Progenitor cell of endocrine pancreas (in vitro differentiated cells): ENCODE measurements around the gene KRTAP15-1. TPM values are rescaled to one million over a fixed set of nuclear protein-coding genes. Genes with fewer than 3 reads are reported as not detected.

Experiments used
- DNase-seq: peaks from one replicate; pipeline ENCODE4 v3.0.0; 2021; ENCODE audit warnings: low spot score; ENCODE audit not compliant: unreplicated experiment
- H3K27ac Mint-ChIP-seq: 2 replicates; pipeline ENCODE4 v1.8.0; 2021; ENCODE audit warnings: mild to moderate bottlenecking, moderate library complexity, mixed read lengths
- H3K27me3 Mint-ChIP-seq: 2 replicates; pipeline ENCODE4 v1.8.0; 2021; ENCODE audit warnings: mixed read lengths
- H3K36me3 Mint-ChIP-seq: 2 replicates; pipeline ENCODE4 v1.8.0; 2022; ENCODE audit warnings: mixed read lengths; ENCODE audit not compliant: insufficient read depth
- H3K4me1 Mint-ChIP-seq: 2 replicates; pipeline ENCODE4 v1.8.0; 2021; ENCODE audit warnings: low read depth, mixed read lengths
- H3K4me3 Mint-ChIP-seq: 2 replicates; pipeline ENCODE4 v1.8.0; 2021; ENCODE audit warnings: low read depth, mild to moderate bottlenecking, moderate library complexity, mixed read lengths
- H3K9me3 Mint-ChIP-seq: 2 replicates; pipeline ENCODE4 v1.8.0; 2021; ENCODE audit warnings: low read depth, mixed read lengths
- CTCF ChIP-seq: fragments of 200-600 bp; sonication (generic); IDR thresholded peaks from one replicate; pipeline ENCODE4 v1.5.0; 2021; ENCODE audit warnings: antibody characterized with exemption, mild to moderate bottlenecking; ENCODE audit not compliant: unreplicated experiment
- total RNA-seq: library from RNA; stranded (reverse); gene quantifications from 2 replicates; pipeline ENCODE4 v1.2.1, GENCODE V29; 2021

The KRTAP15-1 gene
- total RNA-seq, 1 donor from 2014 or later = not detected

- H3K36me3 Mint-ChIP-seq = no peaks in the 10 kb centered on the region
- no peak for DNase-seq
- no peaks in the 10 kb centered on the region for H3K9me3 Mint-ChIP-seq
- H3K27ac Mint-ChIP-seq = no peak overlapping the region
- H3K4me1 Mint-ChIP-seq = no peaks in the 10 kb centered on the region
- no peak overlapping the region for H3K4me3 Mint-ChIP-seq
- no peaks in the 10 kb centered on the region for H3K27me3 Mint-ChIP-seq
- no peak for TF ChIP-seq CTCF
These were observed 29.0 kb downstream of the KRTAP15-1 start for GRCh38 chr21:30468900-30469714.

DNA sequence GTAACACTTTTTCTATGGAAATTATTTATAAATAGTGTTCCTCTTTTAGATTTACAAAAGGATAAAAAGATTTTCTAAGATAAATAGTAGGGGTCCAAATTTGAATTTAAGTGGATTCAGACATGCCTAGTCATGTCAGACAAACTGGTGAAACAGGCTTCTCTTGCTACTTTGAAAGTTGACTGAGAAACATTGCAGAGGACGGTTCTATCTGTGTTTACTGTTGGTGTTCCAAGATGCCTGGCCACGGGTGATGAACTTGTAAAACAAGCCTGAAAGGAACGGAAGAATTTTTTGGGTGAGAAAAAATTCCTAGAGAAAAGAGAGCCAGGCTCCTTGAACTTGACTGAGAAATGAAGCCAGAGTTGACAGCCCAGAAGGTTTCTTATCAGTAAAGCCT is 37.9 kb downstream of the KRTAP15-1 start:
- no peak overlapping the region for H3K4me3 Mint-ChIP-seq
- no peak for TF ChIP-seq CTCF
- no peaks in the 10 kb centered on the region for H3K9me3 Mint-ChIP-seq
- peaks cover 2% of the 10 kb centered on the region for H3K4me1 Mint-ChIP-seq
- no peaks in the 10 kb centered on the region for H3K27me3 Mint-ChIP-seq
- no peak for DNase-seq
- H3K27ac Mint-ChIP-seq = no peak overlapping the region
- H3K36me3 Mint-ChIP-seq = no peaks in the 10 kb centered on the region

GRCh38 chr21:30479259-30479658 is 39.2 kb downstream of the KRTAP15-1 start:
- H3K4me1 Mint-ChIP-seq = peaks cover 2% of the 10 kb centered on the region
- no peak overlapping the region for H3K27ac Mint-ChIP-seq
- no peak for DNase-seq
- no peaks in the 10 kb centered on the region for H3K9me3 Mint-ChIP-seq
- no peak for TF ChIP-seq CTCF
- H3K4me3 Mint-ChIP-seq = no peak overlapping the region
- H3K27me3 Mint-ChIP-seq = no peaks in the 10 kb centered on the region
- no peaks in the 10 kb centered on the region for H3K36me3 Mint-ChIP-seq

GRCh38 chr21:30480145-30480544 is 40.1 kb downstream of the KRTAP15-1 start, which contains the start of gene KRTAP19-1:
TSS of gene KRTAP19-1 (minus strand) at chr21:30480367. CDS start at chr21:30480317, 50 bp downstream.
- TF ChIP-seq CTCF = no peak
- no peak for DNase-seq
- Mint-ChIP-seq H3K27ac (no peak within 1 kb of the TSS), H3K4me1 (peaks cover 2% of the 10 kb centered on the region), H3K27me3 (no peaks in the 10 kb centered on the region), H3K4me3 (no peak within 1 kb of the TSS), H3K36me3 (no peaks in the 10 kb centered on the region), H3K9me3 (no peaks in the 10 kb centered on the region)

GRCh38 chr21:30482130-30482529 is 42.1 kb downstream of the KRTAP15-1 start:
- no peak overlapping the region for H3K27ac Mint-ChIP-seq
- no peak for DNase-seq
- H3K36me3 Mint-ChIP-seq = no peaks in the 10 kb centered on the region
- peaks cover 8% of the 10 kb centered on the region for H3K9me3 Mint-ChIP-seq
- H3K27me3 Mint-ChIP-seq = no peaks in the 10 kb centered on the region
- TF ChIP-seq CTCF = no peak
- H3K4me3 Mint-ChIP-seq = no peak overlapping the region
- H3K4me1 Mint-ChIP-seq = peaks cover 2% of the 10 kb centered on the region
